ENCODE data around the gene RAB41.

Gene RAB41

GRCh38 chrX:70322784-70323183 lies 40.8 kb downstream of the RAB41 start:
- TF ChIP-seq POLR2AphosphoS5 (IDR thresholded peaks at IDR 0.05; ENCODE audit: low read depth, low read length) (no peak), TAF1 (IDR thresholded peaks at IDR 0.05; ENCODE audit: borderline replicate concordance, insufficient read depth, low read length) (no peak), SIN3A (IDR thresholded peaks at IDR 0.05; ENCODE audit: borderline replicate concordance, insufficient read depth, low read length) (no peak), REST (IDR thresholded peaks at IDR 0.05; ENCODE audit: insufficient read depth in 1 of 2, low read depth in 2 of 2, low read length in 2 of 2) (no peak), FOXP2 (optimal IDR thresholded peaks at IDR 0.05; ENCODE audit: borderline replicate concordance, extremely low read depth, extremely low read length, insufficient read depth) (no peak)

- TF ChIP-seq POLR2AphosphoS5 (IDR thresholded peaks at IDR 0.05; ENCODE audit: low read depth, low read length), result no peak
- TF ChIP-seq REST (IDR thresholded peaks at IDR 0.05; ENCODE audit: insufficient read depth in 1 of 2, low read depth in 2 of 2, low read length in 2 of 2), result no peak
- no peak for TF ChIP-seq FOXP2 (optimal IDR thresholded peaks at IDR 0.05; ENCODE audit: borderline replicate concordance, extremely low read depth, extremely low read length, insufficient read depth)
- TF ChIP-seq TAF1 (IDR thresholded peaks at IDR 0.05; ENCODE audit: borderline replicate concordance, insufficient read depth, low read length), result no peak
- no peak for TF ChIP-seq SIN3A (IDR thresholded peaks at IDR 0.05; ENCODE audit: borderline replicate concordance, insufficient read depth, low read length)
These were observed 42.4 kb downstream of the RAB41 start for GRCh38 chrX:70324326-70324725.

GRCh38 chrX:70331161-70331560 lies 49.2 kb downstream of the RAB41 start:
- no peak for TF ChIP-seq POLR2AphosphoS5 (IDR thresholded peaks at IDR 0.05; ENCODE audit: low read depth, low read length)
- TF ChIP-seq FOXP2 (optimal IDR thresholded peaks at IDR 0.05; ENCODE audit: borderline replicate concordance, extremely low read depth, extremely low read length, insufficient read depth), result no peak

- TF ChIP-seq POLR2AphosphoS5 (IDR thresholded peaks at IDR 0.05; ENCODE audit: low read depth, low read length) (no peak), REST (IDR thresholded peaks at IDR 0.05; ENCODE audit: insufficient read depth in 1 of 2, low read depth in 2 of 2, low read length in 2 of 2) (no peak), TAF1 (IDR thresholded peaks at IDR 0.05; ENCODE audit: borderline replicate concordance, insufficient read depth, low read length) (no peak), SIN3A (IDR thresholded peaks at IDR 0.05; ENCODE audit: borderline replicate concordance, insufficient read depth, low read length) (no peak), FOXP2 (optimal IDR thresholded peaks at IDR 0.05; ENCODE audit: borderline replicate concordance, extremely low read depth, extremely low read length, insufficient read depth) (no peak)
These were observed 50.6 kb downstream of the RAB41 start for GRCh38 chrX:70332600-70332999.
